Testis (tissue), 2 donors: ENCODE measurements around the gene MAPK11.

Source experiments
- CTCF ChIP-seq, 3 experiments: fragments of 450-650 bp in 2 of 3; fragments of 200-600 bp in 1 of 3; sonication (generic) in 1 of 3; IDR thresholded peaks; one replicate each; pipeline ENCODE4 v1.5.1; 2016 to 2019; ENCODE audit warnings: antibody characterized with exemption in 3 of 3, mild to moderate bottlenecking in 2 of 3, moderate library complexity in 1 of 3
- POLR2A ChIP-seq: fragments of 450-650 bp; IDR thresholded peaks from one replicate; pipeline ENCODE4 v1.6.1; 2017; ENCODE audit warnings: antibody characterized with exemption, mild to moderate bottlenecking, moderate library complexity

GRCh38 chr22:50264104-50264745 lies 6.0 kb downstream of the MAPK11 start:
- TF ChIP-seq CTCF (IDR thresholded peaks at IDR 0.05) (no peak), POLR2A (no peak)
